ENCODE results near the gene LRRFIP1.

Gene LRRFIP1

DNA sequence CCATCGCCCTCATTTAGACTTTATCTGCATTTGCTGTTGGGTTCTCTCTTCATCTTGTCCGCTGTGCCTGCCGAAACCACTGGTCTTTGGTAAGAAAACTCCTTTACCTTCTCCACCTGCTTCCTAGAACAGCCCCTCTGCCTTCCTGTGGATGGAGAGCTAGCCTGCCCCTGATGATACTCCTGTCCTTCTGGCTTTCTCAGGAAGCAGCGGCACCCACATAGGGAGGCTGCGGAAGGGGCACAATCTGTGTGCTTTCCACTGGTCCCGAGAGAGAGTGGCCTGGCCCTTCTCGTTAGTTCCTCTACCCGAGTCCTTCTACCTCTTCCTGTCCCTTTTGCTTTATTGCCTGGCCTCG lies 90.9 kb downstream of the LRRFIP1 start:
- peaks cover 0 to 3% of the 10 kb centered on the region in 2 donors for H3K36me3 ChIP-seq (replicated peaks in 1 of 2; ENCODE audit: control insufficient read depth in 2 of 2, insufficient read depth in 2 of 2, low read length in 2 of 2)
- no peak overlapping the region for H3K27ac ChIP-seq (replicated peaks; ENCODE audit: low read length)
- no peaks in the 10 kb centered on the region for H3K9me3 ChIP-seq (replicated peaks in 1 of 2; ENCODE audit: control insufficient read depth in 2 of 2, insufficient read depth in 1 of 2, low read depth in 1 of 2, low read length in 2 of 2)
- no peak overlapping the region for H3K4ac ChIP-seq (ENCODE audit: low read length)
- no peak overlapping the region for H3K23ac ChIP-seq (ENCODE audit: low read depth, low read length, poor library complexity)
- H2AFZ ChIP-seq (ENCODE audit: low read length): no peak overlapping the region
- WGBS, 2 donors (ENCODE audit: extremely low coverage in 2 of 2, insufficient read length in 2 of 2, insufficient replicate concordance in 1 of 2): no CpG with 5 or more reads among the region's 9 CpGs
- H3K18ac ChIP-seq (ENCODE audit: low read length): no peak overlapping the region
- H2BK5ac ChIP-seq (ENCODE audit: low read length): no peak overlapping the region
- H4K8ac ChIP-seq (ENCODE audit: low read depth, low read length): no peak overlapping the region
- H3K4me1 ChIP-seq (ENCODE audit: control insufficient read depth in 2 of 2, insufficient read depth in 1 of 2, low read depth in 1 of 2, low read length in 2 of 2): peaks cover 10 to 16% of the 10 kb centered on the region in 2 donors
- no peak overlapping the region for H2BK15ac ChIP-seq (ENCODE audit: low read length)
- H3K9ac ChIP-seq (ENCODE audit: low read depth, low read length, poor library complexity): no peak overlapping the region
- no peak overlapping the region for H3K4me2 ChIP-seq (ENCODE audit: insufficient read depth, low read length, poor library complexity, severe bottlenecking)
- H3K14ac ChIP-seq (ENCODE audit: low read length): peak overlapping the region; percentile 27
- no peak overlapping the region for H2BK12ac ChIP-seq (ENCODE audit: low read length)
- H2AK5ac ChIP-seq (ENCODE audit: low read depth, low read length): no peak overlapping the region
- H3K4me3 ChIP-seq (ENCODE audit: low read length in 2 of 2): no peak overlapping the region
- H4K91ac ChIP-seq (ENCODE audit: low read depth, low read length, poor library complexity): no peak overlapping the region
- no peak for DNase-seq (ENCODE audit: low spot score)
- no peaks in the 10 kb centered on the region for H3K79me1 ChIP-seq (ENCODE audit: low read depth, low read length)
- H2BK120ac ChIP-seq (ENCODE audit: low read depth, low read length): no peak overlapping the region
- no peaks in the 10 kb centered on the region for H3K27me3 ChIP-seq (ENCODE audit: control insufficient read depth in 3 of 3, insufficient read depth in 3 of 3, low read depth in 1 of 3, low read length in 3 of 3)

DNA sequence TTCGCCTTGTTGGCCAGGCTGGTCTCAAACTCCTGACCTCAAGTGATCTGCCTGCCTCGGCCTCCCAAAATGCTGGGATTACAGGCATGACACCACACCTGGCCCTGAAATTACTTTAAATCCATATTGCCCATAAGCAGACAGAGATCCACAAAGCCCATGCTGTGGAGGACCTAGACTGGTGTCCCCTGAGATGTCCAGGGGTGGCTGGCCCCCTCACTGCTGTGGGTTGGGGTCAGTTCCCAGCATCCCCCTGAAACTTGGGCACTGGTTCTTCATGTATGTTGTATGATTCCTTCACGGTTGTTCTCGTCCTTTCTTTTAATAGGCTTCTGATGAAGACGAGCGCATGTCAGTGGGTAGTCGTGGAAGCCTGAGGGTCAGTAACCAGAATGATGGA lies 93.1 kb downstream of the LRRFIP1 start:
- Histone ChIP-seq H3K9ac (ENCODE audit: low read depth, low read length, poor library complexity) (no peak overlapping the region), H4K8ac (ENCODE audit: low read depth, low read length) (no peak overlapping the region), H3K27me3 (ENCODE audit: control insufficient read depth in 3 of 3, insufficient read depth in 3 of 3, low read depth in 1 of 3, low read length in 3 of 3) (no peaks in the 10 kb centered on the region), H2BK15ac (ENCODE audit: low read length) (no peak overlapping the region), H3K14ac (ENCODE audit: low read length) (no peak overlapping the region), H3K79me1 (ENCODE audit: low read depth, low read length) (peaks cover 2% of the 10 kb centered on the region), H3K4ac (ENCODE audit: low read length) (no peak overlapping the region), H3K9me3 (replicated peaks in 1 of 2; ENCODE audit: control insufficient read depth in 2 of 2, insufficient read depth in 1 of 2, low read depth in 1 of 2, low read length in 2 of 2) (no peaks in the 10 kb centered on the region), H2BK5ac (ENCODE audit: low read length) (no peak overlapping the region), H3K23ac (ENCODE audit: low read depth, low read length, poor library complexity) (no peak overlapping the region), H3K18ac (ENCODE audit: low read length) (no peak overlapping the region), H4K91ac (ENCODE audit: low read depth, low read length, poor library complexity) (no peak overlapping the region), H3K27ac (replicated peaks; ENCODE audit: low read length) (no peak overlapping the region), H2AK5ac (ENCODE audit: low read depth, low read length) (no peak overlapping the region), H2BK12ac (ENCODE audit: low read length) (peak overlapping the region; percentile 10), H2AFZ (ENCODE audit: low read length) (no peak overlapping the region), H3K4me3 (ENCODE audit: low read length in 2 of 2) (no peak overlapping the region), H3K4me2 (ENCODE audit: insufficient read depth, low read length, poor library complexity, severe bottlenecking) (no peak overlapping the region), H2BK120ac (ENCODE audit: low read depth, low read length) (no peak overlapping the region), H3K4me1 (ENCODE audit: control insufficient read depth in 2 of 2, insufficient read depth in 1 of 2, low read depth in 1 of 2, low read length in 2 of 2) (peaks cover 6 to 9% of the 10 kb centered on the region in 2 donors), H3K36me3 (replicated peaks in 1 of 2; ENCODE audit: control insufficient read depth in 2 of 2, insufficient read depth in 2 of 2, low read length in 2 of 2) (peaks cover 0 to 5% of the 10 kb centered on the region in 2 donors)
- no CpG with 5 or more reads among the region's 7 CpGs for WGBS, 2 donors (ENCODE audit: extremely low coverage in 2 of 2, insufficient read length in 2 of 2, insufficient replicate concordance in 1 of 2)
- no peak for DNase-seq (ENCODE audit: low spot score)

DNA sequence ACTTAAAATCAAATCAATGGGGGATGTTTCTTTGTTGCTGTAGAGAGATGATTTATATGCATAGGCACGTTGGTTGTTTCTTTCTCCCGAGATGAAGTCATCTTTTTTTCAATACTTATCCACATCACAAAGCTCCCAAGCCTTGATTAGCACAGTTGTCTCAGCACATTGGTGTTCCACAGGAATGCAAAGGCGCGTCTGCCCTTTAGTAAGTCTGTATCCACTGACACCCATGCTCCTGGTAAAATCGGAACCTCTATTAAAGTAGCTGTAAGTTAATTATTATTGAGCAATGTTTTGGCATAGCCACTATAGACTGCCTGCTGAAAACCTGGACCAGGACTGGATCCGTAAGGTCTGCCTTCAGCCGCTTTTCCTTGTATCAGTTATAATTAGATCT lies 93.6 kb downstream of the LRRFIP1 start:
- Histone ChIP-seq H3K27me3 (ENCODE audit: control insufficient read depth in 3 of 3, insufficient read depth in 3 of 3, low read depth in 1 of 3, low read length in 3 of 3) (no peaks in the 10 kb centered on the region), H2AFZ (ENCODE audit: low read length) (no peak overlapping the region), H3K18ac (ENCODE audit: low read length) (no peak overlapping the region), H3K27ac (replicated peaks; ENCODE audit: low read length) (no peak overlapping the region), H3K9me3 (replicated peaks in 1 of 2; ENCODE audit: control insufficient read depth in 2 of 2, insufficient read depth in 1 of 2, low read depth in 1 of 2, low read length in 2 of 2) (no peaks in the 10 kb centered on the region), H3K4me1 (ENCODE audit: control insufficient read depth in 2 of 2, insufficient read depth in 1 of 2, low read depth in 1 of 2, low read length in 2 of 2) (peaks cover 3 to 6% of the 10 kb centered on the region in 2 donors), H2AK5ac (ENCODE audit: low read depth, low read length) (no peak overlapping the region), H3K4me3 (ENCODE audit: low read length in 2 of 2) (no peak overlapping the region), H3K23ac (ENCODE audit: low read depth, low read length, poor library complexity) (no peak overlapping the region), H3K4ac (ENCODE audit: low read length) (no peak overlapping the region), H4K91ac (ENCODE audit: low read depth, low read length, poor library complexity) (no peak overlapping the region), H4K8ac (ENCODE audit: low read depth, low read length) (no peak overlapping the region), H2BK15ac (ENCODE audit: low read length) (no peak overlapping the region), H3K9ac (ENCODE audit: low read depth, low read length, poor library complexity) (no peak overlapping the region), H3K14ac (ENCODE audit: low read length) (no peak overlapping the region), H3K4me2 (ENCODE audit: insufficient read depth, low read length, poor library complexity, severe bottlenecking) (no peak overlapping the region), H2BK5ac (ENCODE audit: low read length) (no peak overlapping the region), H3K79me1 (ENCODE audit: low read depth, low read length) (peaks cover 2% of the 10 kb centered on the region), H2BK120ac (ENCODE audit: low read depth, low read length) (no peak overlapping the region), H3K36me3 (replicated peaks in 1 of 2; ENCODE audit: control insufficient read depth in 2 of 2, insufficient read depth in 2 of 2, low read length in 2 of 2) (peaks cover 0 to 7% of the 10 kb centered on the region in 2 donors), H2BK12ac (ENCODE audit: low read length) (no peak overlapping the region)
- DNase-seq (ENCODE audit: low spot score): no peak
- no CpG with 5 or more reads among the region's 7 CpGs for WGBS, 2 donors (ENCODE audit: extremely low coverage in 2 of 2, insufficient read length in 2 of 2, insufficient replicate concordance in 1 of 2)

DNA sequence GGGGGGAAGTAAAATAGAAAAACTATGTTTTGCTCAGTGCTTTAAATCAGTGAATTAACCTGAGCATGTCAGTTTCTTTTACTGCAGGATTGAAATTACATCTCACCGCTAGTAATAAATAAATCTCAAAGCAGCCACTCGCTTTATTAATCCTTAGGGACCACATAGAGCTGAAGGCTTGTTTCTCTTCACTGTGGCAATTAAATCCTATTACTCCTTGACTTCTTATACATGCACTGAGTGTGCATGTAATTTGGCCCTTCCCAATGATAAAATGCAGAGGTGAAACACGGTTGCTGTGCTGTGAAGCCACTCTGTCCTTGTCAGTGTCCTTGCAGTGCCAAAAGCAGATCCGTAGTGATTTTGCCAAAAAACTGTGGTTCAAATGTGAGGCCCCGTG lies 94.1 kb downstream of the LRRFIP1 start:
- Histone ChIP-seq H3K4me1 (ENCODE audit: control insufficient read depth in 2 of 2, insufficient read depth in 1 of 2, low read depth in 1 of 2, low read length in 2 of 2) (peaks cover 0 to 6% of the 10 kb centered on the region in 2 donors), H2BK12ac (ENCODE audit: low read length) (no peak overlapping the region), H3K23ac (ENCODE audit: low read depth, low read length, poor library complexity) (no peak overlapping the region), H3K27me3 (ENCODE audit: control insufficient read depth in 3 of 3, insufficient read depth in 3 of 3, low read depth in 1 of 3, low read length in 3 of 3) (no peaks in the 10 kb centered on the region), H3K79me1 (ENCODE audit: low read depth, low read length) (peaks cover 2% of the 10 kb centered on the region), H3K4me2 (ENCODE audit: insufficient read depth, low read length, poor library complexity, severe bottlenecking) (no peak overlapping the region), H3K4ac (ENCODE audit: low read length) (no peak overlapping the region), H3K36me3 (replicated peaks in 1 of 2; ENCODE audit: control insufficient read depth in 2 of 2, insufficient read depth in 2 of 2, low read length in 2 of 2) (peaks cover 0 to 7% of the 10 kb centered on the region in 2 donors), H2AK5ac (ENCODE audit: low read depth, low read length) (no peak overlapping the region), H3K18ac (ENCODE audit: low read length) (no peak overlapping the region), H3K4me3 (ENCODE audit: low read length in 2 of 2) (no peak overlapping the region), H3K14ac (ENCODE audit: low read length) (no peak overlapping the region), H4K8ac (ENCODE audit: low read depth, low read length) (no peak overlapping the region), H2BK120ac (ENCODE audit: low read depth, low read length) (no peak overlapping the region), H2BK15ac (ENCODE audit: low read length) (no peak overlapping the region), H2BK5ac (ENCODE audit: low read length) (no peak overlapping the region), H3K9me3 (replicated peaks in 1 of 2; ENCODE audit: control insufficient read depth in 2 of 2, insufficient read depth in 1 of 2, low read depth in 1 of 2, low read length in 2 of 2) (no peaks in the 10 kb centered on the region), H3K9ac (ENCODE audit: low read depth, low read length, poor library complexity) (no peak overlapping the region), H2AFZ (ENCODE audit: low read length) (no peak overlapping the region), H3K27ac (replicated peaks; ENCODE audit: low read length) (no peak overlapping the region), H4K91ac (ENCODE audit: low read depth, low read length, poor library complexity) (no peak overlapping the region)
- WGBS, 2 donors (ENCODE audit: extremely low coverage in 2 of 2, insufficient read length in 2 of 2, insufficient replicate concordance in 1 of 2): no CpG with 5 or more reads among the region's 5 CpGs
- no peak for DNase-seq (ENCODE audit: low spot score)
